Small intestine (tissue), 7 donors: ENCODE data around the gene EXD2. TPM values are rescaled to one million over a fixed set of nuclear protein-coding genes. Genes with fewer than 3 reads are reported as not detected.
A peak's percentile ranks its signal among the peaks of the same experiment; 100 is the strongest.

Experiments
- DNase-seq, 2 donors: peaks; one replicate each; pipeline versions ENCODE4 v3.0.0 to v3.0.0-alpha.2; 2013
- FAIRE-seq: peaks from 2 replicates; lab custom pipeline; 2012; peaks lifted over from hg19 to GRCh38; lab: Jason Lieb, UNC
- H3K27ac ChIP-seq, 3 donors: one replicate each; pipeline ENCODE4 v1.5.1; 2013; ENCODE audit warnings: low read length in 2 of 3, mild to moderate bottlenecking in 2 of 3, control low read depth in 1 of 3, inconsistent platforms in 1 of 3, low read depth in 1 of 3, moderate library complexity in 1 of 3
- H3K27me3 ChIP-seq, 3 donors: one replicate each; pipeline ENCODE4 v1.6.1; 2013; ENCODE audit warnings: low read length in 3 of 3, inconsistent platforms in 1 of 3; ENCODE audit not compliant: control insufficient read depth in 3 of 3, insufficient read depth in 3 of 3
- H3K36me3 ChIP-seq, 3 donors: one replicate each; pipeline ENCODE4 v1.6.1; 2013; ENCODE audit warnings: low read length in 3 of 3, inconsistent platforms in 1 of 3, low read depth in 1 of 3, mild to moderate bottlenecking in 1 of 3, moderate library complexity in 1 of 3; ENCODE audit not compliant: control insufficient read depth in 3 of 3, insufficient read depth in 2 of 3
- H3K4me1 ChIP-seq, 3 donors: one replicate each; pipeline ENCODE4 v1.6.1; 2013; ENCODE audit warnings: low read length in 2 of 3, inconsistent platforms in 1 of 3, low read depth in 1 of 3, mild to moderate bottlenecking in 1 of 3, moderate library complexity in 1 of 3; ENCODE audit not compliant: control insufficient read depth in 3 of 3, insufficient read depth in 2 of 3
- H3K4me3 ChIP-seq, 3 donors: one replicate each; pipeline ENCODE4 v1.5.1; 2013; ENCODE audit warnings: low read length in 3 of 3, control low read depth in 1 of 3, inconsistent platforms in 1 of 3, low read depth in 1 of 3, mild to moderate bottlenecking in 1 of 3, moderate library complexity in 1 of 3
- H3K9me3 ChIP-seq, 2 donors: one replicate each; pipeline ENCODE4 v1.6.1; 2013; ENCODE audit warnings: low read depth in 1 of 2, low read length in 1 of 2; ENCODE audit not compliant: control insufficient read depth in 2 of 2, insufficient read depth in 1 of 2
- WGBS, 3 donors: extraction: QIAGEN DNeasy Blood & Tissue Kit; methylation state at CpG; one replicate each; pipeline ENCODE4 v1.1.7; 2013; 5-methylcytosine and 5-hydroxymethylcytosine counted together
- polyA plus RNA-seq, 4 donors: library from polyadenylated mRNA; stranded (reverse) in 3 of 4; unstranded in 1 of 4; fragments of 200-250 nt in 3 of 4; fragments of 120-200 nt in 1 of 4; gene quantifications; one replicate each; pipeline versions ENCODE4 v1.2.1 to v1.2.3, GENCODE V29; 2013
- donor health status: healthy with polysubstance abuse.
- donor health status: control.
- donor health status: control.
- donor health status: Bipolar disorder and iron deficiency.
- donor health status: healthy.

The EXD2 gene
- polyA plus RNA-seq, 4 donors: 3.2 to 21.4 (median 7.5) TPM

- FAIRE-seq (no peak), DNase-seq (no peak)
- Histone ChIP-seq H3K36me3 (peaks cover 0 to 1% (median 0%) of the 10 kb centered on the region in 3 donors), H3K27ac (peak overlapping the region in 1 of 3 donors; percentile 40), H3K4me1 (no peaks in the 10 kb centered on the region), H3K27me3 (no peaks in the 10 kb centered on the region), H3K9me3 (no peaks in the 10 kb centered on the region), H3K4me3 (no peak overlapping the region)
- WGBS, 3 donors: 65 to 86% (median 72%) methylated on average over 3 of the region's 3 CpGs
Measured at GRCh38 chr14:69247676-69248440, 56.6 kb downstream of the EXD2 start.

GRCh38 chr14:69249603-69250002, 58.3 kb downstream of the EXD2 start:
- H3K9me3 ChIP-seq: no peaks in the 10 kb centered on the region
- no peak for FAIRE-seq
- WGBS, 3 donors: 87 to 93% (median 93%) methylated on average over 5 of the region's 5 CpGs

DNA sequence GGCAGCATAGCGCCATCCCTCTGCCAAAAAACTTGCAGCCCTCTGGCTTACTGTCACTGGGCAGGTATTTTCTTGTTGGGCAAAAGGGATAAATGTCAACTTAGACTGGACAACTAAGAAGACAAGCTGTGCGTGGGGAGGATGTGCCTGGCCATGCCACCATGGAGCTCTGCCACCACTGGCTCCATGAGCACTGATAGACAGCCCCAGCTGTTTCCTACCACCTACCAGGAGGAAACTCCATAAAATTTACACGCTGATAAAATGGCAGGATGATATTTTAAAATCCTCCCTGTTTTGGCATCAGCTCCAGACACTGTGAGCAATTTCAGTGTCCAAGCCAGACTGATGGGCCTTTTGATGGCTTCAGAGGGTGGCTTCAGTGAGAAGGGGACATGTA, 61.6 kb downstream of the EXD2 start:
- Histone ChIP-seq H3K27me3 (peaks cover 0 to 3% (median 2%) of the 10 kb centered on the region in 3 donors), H3K4me3 (no peak overlapping the region), H3K27ac (no peak overlapping the region), H3K9me3 (no peaks in the 10 kb centered on the region), H3K4me1 (no peaks in the 10 kb centered on the region), H3K36me3 (peaks cover 0 to 2% (median 0%) of the 10 kb centered on the region in 3 donors)
- DNase-seq: no peak
- FAIRE-seq: no peak
- WGBS, 3 donors: 66 to 84% (median 81%) methylated on average over 3 of the region's 3 CpGs

More at GRCh38 chr14:69249603-69250002, 58.3 kb downstream of the EXD2 start:
- no peak for DNase-seq
- Histone ChIP-seq H3K36me3 (peaks cover 0 to 2% (median 0%) of the 10 kb centered on the region in 3 donors), H3K4me1 (no peaks in the 10 kb centered on the region), H3K4me3 (no peak overlapping the region), H3K27ac (no peak overlapping the region), H3K27me3 (no peaks in the 10 kb centered on the region)

DNA sequence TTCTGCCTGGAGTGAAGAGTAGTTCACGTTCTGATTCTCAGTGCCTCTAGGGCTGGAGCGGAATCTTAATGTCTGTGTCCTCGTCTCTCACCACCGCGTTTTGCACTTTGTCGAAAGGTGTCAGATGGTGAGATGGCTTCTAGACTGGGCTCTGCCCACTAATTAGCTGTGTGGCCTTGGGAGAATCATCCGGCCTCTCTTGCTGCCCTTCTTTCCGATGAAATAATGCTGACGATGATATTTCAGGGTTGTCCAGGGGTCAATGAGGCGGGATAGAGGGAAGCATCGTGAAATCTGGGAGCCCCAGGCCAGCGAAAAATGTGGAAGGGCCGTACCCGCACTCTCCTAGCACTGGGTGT, 67.8 kb downstream of the EXD2 start:
- FAIRE-seq: no peak
- WGBS, 3 donors: 22 to 26% (median 25%) methylated on average over 14 of the region's 14 CpGs

GRCh38 chr14:69259527-69260189, 68.4 kb downstream of the EXD2 start, which contains the start of gene GALNT16:
Gene GALNT16 (plus strand): TSS chr14:69260158. CDS start chr14:69260291, 133 bp downstream.
- no peak for FAIRE-seq
- H3K27me3 ChIP-seq: peaks cover 0 to 16% (median 9%) of the 10 kb centered on the region in 3 donors
- H3K36me3 ChIP-seq: peaks cover 0 to 3% (median 0%) of the 10 kb centered on the region in 3 donors
- peak within 1 kb of the TSS in 2 of 3 donors; percentile 58 to 68 for H3K4me3 ChIP-seq
- H3K27ac ChIP-seq: peak within 1 kb of the TSS in 1 of 3 donors; percentile 94
- peaks cover 0 to 32% (median 7%) of the 10 kb centered on the region in 3 donors for H3K4me1 ChIP-seq
- 1 to 6% (median 2%) methylated on average over 44 to 74 of the region's 74 CpGs for whole genome bisulfite sequencing, 3 donors
- no peaks in the 10 kb centered on the region for H3K9me3 ChIP-seq
- peak; percentile 46 to 80 for DNase-seq

More for the DNA sequence above, 67.8 kb downstream of the EXD2 start:
- Histone ChIP-seq H3K36me3 (peaks cover 0 to 3% (median 0%) of the 10 kb centered on the region in 3 donors), H3K9me3 (no peaks in the 10 kb centered on the region), H3K4me3 (peak overlapping the region in 1 of 3 donors; percentile 68), H3K4me1 (peaks cover 0 to 29% (median 7%) of the 10 kb centered on the region in 3 donors), H3K27ac (no peak overlapping the region), H3K27me3 (peaks cover 0 to 16% (median 9%) of the 10 kb centered on the region in 3 donors)
- DNase-seq: no peak

DNA sequence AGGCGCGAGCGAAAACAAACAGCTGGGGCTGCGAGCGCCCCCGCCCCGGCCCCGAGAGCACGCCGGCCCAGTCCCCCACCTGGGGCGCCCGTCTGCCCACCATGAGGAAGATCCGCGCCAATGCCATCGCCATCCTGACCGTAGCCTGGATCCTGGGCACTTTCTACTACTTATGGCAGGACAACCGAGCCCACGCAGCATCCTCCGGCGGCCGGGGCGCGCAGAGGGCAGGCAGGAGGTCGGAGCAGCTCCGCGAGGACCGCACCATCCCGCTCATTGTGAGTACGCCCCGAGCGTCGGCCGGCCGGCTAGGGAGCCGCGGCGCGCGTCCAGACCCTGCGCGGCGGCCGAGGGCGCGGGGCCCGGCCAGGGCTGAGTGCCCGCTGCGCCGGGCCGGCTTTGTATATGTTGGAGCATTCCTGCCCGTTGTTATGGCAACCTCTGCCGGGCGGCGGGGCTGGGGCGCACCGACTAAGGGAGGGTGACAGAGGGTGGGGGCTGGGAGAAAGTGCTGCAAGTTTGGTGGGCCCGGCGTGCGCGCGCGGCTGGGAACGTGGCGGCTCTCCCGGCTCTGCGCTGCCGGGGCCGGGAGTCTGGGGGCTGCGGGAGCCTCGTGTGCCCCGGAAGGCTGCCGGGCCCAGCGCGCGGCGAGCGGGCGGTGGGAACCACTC, 69.0 kb downstream of the EXD2 start:
- 0 to 1% (median 0%) methylated on average over 67 to 78 of the region's 78 CpGs for WGBS, 3 donors
- H3K9me3 ChIP-seq: no peaks in the 10 kb centered on the region
- H3K27me3 ChIP-seq: peaks cover 0 to 16% (median 7%) of the 10 kb centered on the region in 3 donors
- FAIRE-seq (no peak), DNase-seq (peak in 1 of 2 donors; percentile 69)
- peaks cover 0 to 5% (median 0%) of the 10 kb centered on the region in 3 donors for H3K36me3 ChIP-seq
- peaks cover 0 to 35% (median 7%) of the 10 kb centered on the region in 3 donors for H3K4me1 ChIP-seq
- H3K27ac ChIP-seq: peak overlapping the region in 1 of 3 donors; percentile 94
- peak overlapping the region in 2 of 3 donors; percentile 58 to 68 for H3K4me3 ChIP-seq

DNA sequence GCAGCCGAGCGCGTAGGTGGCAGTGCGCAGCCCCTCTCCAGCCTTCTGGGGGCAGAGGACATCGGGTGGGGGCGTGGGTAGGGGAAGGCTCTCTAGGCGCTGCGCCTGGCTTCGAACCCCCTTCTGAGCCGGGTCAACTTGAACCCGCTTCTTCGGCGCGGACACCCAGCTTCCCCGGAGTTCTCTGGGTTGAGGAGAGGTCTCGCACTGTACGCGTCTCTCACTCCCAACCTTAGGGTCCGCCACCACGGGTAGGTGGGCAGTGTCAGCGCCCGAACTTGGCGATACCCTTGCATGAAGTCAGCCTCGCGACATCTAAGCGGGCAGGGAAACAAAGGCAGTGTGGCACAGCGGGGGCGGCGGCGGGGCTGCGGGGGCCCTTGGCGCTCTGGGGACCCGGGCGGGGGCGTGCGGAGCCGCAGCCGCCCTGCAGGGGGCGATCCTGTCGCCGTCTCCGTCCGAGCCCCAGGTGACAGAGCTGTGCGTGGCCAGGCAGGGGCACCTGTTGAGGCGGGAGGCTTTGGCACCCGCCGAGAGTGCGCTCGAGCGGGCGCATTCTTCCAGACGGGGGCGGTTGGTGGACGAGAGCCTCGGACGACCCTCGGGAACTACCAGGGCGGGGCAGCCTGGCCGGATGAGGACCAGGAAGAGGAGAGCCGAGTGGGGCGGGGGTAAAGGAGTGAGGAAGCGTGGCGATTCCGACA, 69.7 kb downstream of the EXD2 start:
- no peaks in the 10 kb centered on the region for H3K9me3 ChIP-seq
- peak overlapping the region in 1 of 3 donors; percentile 94 for H3K27ac ChIP-seq
- peaks cover 0 to 5% (median 0%) of the 10 kb centered on the region in 3 donors for H3K36me3 ChIP-seq
- DNase-seq: peak; percentile 54 to 84
- WGBS, 3 donors: 1% methylated on average over 52 to 64 of the region's 64 CpGs
- peak overlapping the region in 2 of 3 donors; percentile 58 to 68 for H3K4me3 ChIP-seq
- H3K27me3 ChIP-seq: peaks cover 0 to 16% (median 7%) of the 10 kb centered on the region in 3 donors
- no peak for FAIRE-seq
- peaks cover 0 to 39% (median 7%) of the 10 kb centered on the region in 3 donors for H3K4me1 ChIP-seq
